ENCODE measurements around the gene KCNJ11.

The KCNJ11 gene

DNA sequence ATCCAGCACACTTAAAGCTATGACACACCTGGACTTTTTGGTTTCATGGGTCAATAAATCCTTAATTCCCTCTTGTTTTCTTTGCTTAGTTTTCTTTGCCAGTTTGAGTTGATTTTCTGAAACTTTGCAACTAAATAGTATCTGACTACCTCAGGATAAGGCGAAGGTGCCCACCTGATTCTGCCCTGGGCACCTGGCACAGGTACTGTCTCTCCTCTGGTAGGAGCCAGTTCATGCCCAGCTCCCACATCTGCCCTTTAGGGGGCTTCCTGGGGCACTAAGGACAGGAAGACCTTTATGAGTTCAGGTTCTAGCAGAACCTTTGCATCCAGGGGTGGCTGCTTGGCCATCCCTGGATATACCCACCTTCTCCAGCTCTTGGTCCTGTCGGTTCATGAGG is 19.6 kb upstream of the KCNJ11 start:
- DNase-seq: no peak

DNA sequence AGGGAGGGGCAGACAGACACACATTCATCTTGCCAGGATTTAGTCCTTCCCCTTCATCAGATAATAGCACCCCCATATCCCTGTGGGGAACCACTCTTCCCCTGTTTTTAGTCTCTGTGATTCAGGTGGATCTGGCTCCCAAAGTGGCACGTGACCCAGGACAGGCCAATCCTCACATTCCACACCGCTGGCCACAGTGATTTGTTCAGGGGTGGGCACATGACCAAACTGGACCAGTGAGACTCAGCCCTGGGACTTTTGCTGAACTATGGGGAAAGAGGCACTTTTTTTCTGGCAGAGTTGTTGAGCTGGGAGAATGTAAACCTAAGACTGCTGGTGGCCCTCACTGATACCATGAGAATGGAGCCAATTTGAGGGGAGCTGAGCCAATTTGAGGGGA is 19.1 kb upstream of the KCNJ11 start:
- no peak for DNase-seq

DNA sequence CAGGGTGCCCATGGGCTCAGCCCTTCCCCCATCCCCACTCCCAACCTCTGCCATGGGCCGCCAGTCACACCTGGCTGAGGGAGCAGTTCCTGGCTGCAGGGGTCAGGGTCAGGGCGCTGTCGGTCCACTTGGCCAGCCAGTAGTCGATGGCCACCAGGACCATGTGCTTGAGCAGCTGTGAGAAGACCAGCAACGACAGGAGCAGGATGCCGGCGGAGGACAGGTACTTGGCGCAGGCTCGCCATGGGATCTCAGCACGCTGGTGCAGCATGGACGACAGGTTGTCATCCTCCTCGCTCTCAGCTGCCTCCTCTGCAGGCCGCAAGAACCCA is 18.3 kb upstream of the KCNJ11 start:
- DNase-seq: no peak

DNA sequence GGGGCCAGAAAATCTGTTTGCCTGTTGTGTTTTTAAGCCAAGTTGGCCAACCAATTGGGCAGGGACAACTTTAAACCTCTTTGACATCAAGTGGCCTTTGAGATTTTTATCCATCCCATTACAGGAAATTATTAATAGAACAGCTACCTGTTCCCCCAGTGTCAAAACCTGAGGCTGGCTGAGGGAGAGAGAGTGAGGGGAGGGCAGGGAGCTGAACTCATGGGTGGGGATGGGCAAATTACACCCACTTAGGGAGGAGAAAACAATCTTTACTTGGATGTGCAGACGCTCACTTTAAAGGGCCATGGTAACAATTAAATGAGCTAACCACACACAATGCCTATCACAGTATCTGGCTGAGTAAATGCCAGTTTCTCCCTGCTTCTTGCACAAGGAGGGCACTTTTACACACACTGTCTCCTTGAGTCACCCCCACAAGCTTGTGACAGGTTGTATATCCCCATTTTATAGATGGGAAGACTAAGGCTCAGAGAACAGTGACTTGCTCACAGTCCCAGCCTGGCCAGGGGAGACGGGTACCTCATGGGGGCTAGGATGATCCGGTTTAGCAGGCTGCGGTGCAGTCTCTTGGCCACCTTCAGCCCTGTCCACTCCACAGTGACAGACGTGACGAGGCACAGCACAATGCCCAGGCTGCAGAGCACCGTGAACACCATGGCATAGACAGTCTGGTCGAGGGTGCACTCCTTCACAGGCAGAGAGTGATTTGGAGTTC is 17.8 kb upstream of the KCNJ11 start:
- DNase-seq: no peak

DNA sequence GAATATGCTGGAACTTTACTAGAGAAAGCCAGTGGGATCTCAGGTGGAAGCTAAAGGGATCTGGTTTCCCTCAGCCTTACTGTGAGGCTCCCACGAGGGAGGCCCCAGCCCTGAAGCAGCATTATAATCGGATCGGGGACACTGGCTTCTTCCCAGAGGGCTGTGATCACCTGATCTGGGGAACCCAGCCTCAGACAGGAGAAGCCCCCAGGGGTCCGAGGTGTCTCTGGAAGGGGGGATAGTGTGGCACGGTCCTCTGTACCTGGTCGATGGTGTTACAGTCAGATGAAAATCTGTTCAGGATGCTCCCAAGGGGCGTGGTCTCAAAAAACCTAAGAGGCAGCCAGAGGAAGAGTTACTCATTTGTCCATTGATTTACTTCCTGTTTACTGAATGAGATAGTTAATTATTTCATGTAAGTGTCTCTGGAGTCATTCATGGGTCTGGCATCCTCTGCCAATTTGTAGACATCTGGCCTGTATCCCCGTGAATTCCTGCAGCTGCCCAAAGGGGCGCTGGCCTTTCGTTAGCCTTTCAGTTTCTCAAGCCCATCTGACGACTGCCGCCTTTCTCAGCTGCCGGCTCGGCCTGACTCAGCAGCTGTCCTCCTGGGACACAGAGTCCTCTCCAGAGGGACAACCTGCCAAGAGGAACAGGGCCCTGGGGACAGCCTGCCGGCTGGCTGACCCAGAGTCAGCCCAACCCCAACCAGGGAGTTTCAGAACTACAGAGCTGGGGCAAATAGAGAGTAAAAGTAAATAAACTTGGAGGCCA is 17.0 kb upstream of the KCNJ11 start:
- DNase-seq: no peak

DNA sequence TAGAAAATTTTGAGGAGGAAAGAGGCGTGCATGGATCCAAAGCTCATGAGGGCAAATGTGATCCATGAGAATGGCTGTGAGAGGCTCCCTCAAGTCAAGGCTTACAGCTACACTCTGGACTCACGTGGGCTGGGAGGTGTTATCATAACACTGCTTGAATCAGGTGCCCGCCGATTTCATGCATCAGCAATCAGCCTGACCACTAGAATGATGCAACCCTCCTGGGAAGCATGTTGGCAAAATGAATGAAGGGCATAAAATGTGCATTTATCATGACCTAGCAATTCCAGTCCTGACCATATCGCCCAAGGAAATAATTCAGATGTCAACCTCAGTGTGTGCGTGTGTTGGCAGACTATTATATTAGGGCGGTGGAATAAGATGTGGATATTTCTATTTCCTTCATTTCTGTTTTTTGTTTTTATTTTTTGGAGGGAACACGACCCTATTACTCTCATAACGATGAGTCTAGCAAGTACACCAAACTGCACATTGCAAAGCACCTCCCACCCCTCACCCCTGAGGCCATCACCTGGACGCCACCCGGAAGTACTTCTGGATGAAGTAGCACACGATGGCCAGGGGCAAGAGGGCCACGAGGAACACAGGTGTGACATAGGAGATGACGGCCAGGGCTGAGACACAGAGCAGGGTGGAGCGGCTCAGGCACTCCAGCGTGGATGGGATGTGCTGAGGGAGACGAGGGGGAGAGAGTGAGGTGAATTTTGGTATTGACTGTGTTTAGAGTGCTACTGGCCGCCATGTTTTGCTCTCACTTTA is 15.7 kb upstream of the KCNJ11 start:
- DNase-seq: no peak

DNA sequence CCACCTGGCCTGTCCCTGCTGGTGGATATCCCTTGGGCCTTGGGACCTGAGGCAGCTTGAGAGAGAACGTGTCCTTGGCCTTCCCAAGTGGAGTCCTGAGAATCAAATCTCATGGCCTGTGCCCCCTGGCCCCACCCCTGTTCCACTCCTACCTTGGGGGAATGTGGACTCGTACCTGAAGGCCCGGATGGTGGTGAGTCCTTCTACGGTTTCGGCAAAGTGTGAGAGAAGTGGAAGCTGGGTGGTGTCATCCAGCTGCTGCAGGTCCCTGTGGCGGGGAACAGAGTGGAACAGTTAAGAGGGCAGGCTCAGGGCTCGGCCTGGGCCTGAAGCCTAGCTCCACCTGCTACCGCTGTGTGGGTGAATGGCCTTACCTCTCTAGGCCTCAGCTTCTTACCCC is 14.0 kb upstream of the KCNJ11 start:
- no peak for DNase-seq

DNA sequence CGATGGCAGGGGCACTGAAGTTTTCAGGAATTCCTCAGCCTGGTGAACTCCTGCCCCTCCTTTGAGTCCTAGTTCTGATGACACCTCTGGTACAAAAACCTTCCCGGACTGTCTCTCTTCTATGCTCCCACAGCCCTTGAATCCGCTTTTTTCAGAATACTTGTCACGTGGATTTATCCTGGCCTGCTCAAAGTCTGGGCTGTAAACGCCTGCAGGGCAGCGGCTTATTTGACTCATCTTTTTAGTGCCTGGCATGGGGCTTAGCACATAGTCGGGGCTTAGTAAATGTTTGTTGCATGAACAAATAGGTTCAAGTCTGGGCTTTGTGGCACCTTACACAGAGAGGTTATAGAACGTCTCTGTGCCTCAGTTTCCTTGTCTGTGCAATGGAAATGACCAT is 13.4 kb upstream of the KCNJ11 start:
- DNase-seq: no peak

DNA sequence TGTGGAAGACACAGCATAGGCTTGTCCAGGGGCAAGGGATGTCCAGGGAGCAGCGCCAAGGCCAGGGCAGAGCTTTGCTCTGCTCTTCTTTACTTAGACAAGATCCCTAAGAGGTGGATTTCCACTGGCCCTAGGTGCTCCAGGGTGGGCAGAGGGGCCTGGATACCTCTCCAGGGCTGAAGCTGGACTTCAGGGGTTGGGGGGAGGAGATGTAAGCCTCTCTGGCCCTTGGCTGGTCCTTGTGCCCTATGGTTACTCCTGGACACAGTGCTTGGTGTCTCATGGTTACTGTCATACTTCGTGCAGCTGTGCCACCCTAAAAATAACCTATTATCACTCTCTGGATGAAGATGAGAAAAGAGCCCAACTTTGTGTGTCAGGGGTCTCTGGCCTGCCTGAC is 12.9 kb upstream of the KCNJ11 start:
- no peak for DNase-seq

DNA sequence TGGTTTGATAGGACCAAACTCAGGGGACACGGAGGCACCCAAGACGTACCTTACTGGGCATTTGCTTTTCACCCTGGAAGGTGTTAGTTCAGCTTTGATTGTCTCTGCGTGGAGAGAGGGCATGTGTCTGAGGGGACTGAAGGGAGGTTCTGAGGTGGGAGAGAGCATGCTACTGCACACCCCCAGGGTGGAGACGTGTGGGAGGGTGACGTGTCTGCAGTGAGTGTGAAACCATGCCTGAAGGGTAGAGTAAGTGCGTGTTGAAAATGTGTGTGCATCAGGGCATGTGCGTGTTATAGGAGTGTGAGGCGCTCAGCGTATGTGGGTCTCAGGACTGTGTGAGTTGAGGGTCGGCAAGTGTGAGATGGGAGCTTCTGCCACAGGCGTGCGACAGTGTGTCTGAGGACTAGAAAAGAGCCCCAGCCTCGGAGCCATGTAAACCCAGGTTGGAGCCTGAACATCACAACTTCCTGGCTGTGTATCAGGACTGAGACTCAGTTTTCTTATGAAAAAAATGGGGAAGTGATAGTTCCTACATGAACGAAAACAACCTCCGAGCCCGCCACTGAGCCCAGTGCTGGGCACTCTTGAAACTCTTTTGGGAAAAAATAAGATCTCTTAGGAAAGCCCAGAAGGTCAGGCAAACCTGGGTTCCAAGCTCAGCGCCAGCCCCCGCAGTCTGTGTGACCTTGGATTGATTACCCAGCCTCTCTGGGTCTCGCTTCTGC is 11.8 kb upstream of the KCNJ11 start:
- no peak for DNase-seq

DNA sequence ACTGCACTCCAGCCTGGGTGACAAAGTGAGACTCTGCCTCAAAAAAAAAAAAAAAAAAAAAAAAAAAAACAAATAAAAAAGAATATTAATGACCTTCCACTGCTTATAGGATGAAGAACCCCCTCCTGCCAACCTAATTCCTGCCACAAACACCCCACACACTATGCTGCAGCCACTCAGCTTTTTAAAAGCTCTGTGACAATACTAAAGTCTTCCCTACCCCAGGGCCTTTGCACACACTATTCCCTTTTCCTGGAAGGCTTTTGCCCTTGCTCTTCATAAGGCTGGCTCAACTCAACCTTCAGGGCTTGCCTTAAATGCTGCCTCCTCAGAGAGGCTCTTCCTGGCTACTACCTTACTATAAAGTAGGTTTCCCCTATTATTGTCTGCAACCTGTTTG is 10.8 kb upstream of the KCNJ11 start:
- DNase-seq: no peak

DNA sequence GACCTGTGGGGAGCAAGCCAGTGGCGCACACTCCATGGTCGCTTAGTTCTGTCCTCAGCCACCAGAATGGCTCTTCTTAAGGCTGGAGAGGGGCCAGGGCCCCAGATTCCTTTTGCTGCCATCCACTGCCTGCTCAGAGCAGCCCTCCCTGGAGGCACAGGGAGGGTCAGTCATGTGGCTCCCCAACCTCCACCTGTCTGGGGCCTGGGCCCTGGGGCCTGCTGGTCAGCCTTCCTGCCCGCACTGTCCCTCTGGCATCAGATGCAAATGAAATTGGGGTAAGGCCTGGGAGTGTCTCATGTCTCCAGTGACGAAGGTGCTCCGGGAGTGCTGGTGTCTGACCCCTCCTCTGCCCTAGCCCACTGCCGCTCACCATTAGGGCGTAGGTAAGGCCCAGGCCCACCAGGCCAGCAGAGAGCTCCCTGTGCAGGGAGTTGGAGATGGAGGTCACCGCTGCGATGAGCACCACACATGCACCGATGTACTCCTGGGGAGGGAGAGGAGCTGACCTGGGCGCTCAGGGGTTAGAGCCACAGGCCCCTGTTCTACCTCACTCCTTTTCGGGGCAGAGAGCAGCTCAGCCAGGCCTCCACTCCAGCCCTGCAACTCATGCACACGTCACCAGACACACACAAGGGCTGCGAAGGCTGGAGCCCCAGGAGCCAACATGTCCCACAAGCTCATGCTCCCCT is 9.0 kb upstream of the KCNJ11 start:
- DNase-seq: no peak

DNA sequence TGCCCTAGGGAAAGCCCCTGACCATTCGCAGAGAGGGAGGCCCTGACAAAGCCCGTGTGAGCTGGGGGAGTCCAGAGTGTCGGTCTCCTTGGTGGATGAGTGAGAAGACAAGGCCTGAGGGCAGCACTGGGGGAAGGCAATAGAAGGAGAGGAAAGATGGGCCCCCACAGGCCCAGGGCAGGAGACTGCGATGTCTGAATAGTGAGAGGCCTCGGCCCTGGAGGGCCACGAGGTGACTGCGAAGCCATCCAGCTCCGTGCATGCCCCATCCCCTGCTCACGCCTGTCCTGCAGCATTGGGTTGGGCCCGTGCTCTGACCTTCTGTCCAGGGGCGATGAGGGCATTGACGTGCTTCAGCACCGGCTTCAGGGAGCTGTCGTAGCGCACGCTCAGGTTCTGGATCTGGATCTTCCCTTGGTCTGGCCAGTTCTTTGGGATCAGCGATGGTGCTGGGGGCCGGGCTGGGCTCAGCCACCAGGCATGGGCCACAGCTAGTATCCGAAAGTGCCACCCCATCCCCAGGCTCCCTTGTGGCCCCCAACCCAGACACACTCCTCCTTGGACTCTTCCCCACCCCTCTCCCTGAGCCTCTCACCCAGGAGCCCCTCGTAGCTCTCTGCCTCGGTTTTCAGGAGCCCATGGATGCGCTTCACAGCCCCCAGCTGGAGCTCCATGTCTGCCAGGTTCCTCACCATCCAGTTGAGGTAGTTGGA is 8.3 kb upstream of the KCNJ11 start:
- no peak for DNase-seq

DNA sequence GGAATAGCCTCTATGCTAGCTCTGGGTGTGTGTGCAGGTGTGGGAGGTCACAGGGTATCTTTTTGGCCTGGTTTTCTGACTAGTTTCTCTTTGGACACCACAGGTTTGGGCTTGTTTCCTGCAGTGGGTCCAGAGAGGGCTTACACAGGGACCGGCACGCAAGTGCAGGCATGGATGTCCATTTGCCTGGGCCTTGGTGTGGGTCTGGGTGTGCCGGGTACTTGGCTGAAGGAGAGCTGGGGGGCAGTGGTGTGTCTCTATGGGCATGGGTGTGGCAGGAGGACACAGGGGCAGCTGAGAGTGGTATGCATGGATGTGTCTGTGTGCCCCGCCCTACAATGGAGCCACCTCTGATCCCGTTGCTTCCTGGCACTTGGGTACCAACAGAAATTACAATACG is 7.5 kb upstream of the KCNJ11 start:
- DNase-seq: no peak

DNA sequence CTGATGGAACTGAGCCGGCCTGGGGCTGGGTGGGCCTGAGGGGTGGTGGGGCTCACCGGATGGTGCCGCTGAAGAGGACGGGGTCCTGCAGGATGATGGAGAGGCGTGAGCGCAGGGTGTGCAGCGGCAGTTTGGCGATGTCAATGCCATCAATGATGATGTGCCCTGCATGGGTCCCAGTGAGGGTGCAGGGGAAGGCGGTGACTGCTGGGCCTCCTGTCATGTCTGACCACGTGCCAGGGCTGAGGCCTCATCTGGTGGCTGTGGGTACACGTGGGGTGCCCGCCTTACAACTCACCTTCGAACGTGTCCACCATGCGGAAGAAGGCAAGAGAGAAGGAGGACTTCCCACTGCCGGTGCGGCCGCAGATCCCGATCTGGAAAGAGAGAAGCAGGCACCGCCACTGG is 7.1 kb upstream of the KCNJ11 start:
- DNase-seq: no peak

DNA sequence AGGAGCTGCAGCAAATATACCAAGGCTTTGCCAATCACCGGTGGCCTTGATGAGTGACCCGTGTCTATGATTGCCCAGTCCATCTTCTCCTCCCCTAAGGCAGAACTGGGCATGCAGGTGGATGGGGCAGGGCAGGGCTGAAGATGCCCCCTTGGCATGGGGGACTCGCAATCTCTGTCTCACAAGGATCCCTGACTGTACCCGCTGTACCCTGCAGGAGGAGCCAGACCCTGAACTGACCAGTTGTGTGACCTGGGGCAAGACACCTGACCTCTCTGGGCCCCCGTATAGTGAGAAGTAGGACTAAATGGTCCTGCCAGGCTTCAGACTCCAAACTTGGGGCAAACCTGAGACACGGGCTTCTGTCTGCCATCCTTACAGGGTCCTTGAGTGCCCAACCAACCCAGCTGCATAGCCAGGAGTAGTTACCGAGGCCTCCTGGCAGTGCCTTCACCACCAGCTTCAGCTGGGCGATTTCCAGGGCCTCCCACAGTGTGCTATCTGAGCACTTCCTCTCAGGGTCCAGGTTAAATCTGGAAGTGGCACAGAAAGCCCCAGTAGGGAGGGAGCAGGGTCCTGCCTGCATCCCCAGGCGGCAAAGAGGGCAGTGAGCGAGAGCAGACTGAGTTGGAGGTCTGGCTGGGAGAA is 6.4 kb upstream of the KCNJ11 start:
- DNase-seq: no peak

DNA sequence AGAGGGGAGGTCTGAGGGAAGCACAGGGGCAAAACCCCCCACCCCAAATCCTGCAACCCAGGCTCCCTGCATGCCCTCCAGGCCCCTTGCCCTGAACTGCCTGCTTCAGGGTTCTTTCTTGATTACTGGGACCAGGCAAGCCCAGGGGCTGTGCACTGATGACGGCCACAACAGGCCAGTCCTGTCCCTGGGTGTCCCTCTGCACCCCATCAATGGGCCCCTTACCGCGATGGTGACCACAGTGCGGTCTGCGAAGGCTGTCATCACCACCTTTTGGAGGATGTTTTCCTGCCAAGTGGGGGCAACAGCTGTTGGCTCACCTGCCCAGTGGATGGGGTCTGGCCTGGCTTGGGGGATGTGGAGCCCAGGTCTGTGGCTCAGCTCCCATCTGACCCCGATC is 5.0 kb upstream of the KCNJ11 start:
- no peak for DNase-seq

DNA sequence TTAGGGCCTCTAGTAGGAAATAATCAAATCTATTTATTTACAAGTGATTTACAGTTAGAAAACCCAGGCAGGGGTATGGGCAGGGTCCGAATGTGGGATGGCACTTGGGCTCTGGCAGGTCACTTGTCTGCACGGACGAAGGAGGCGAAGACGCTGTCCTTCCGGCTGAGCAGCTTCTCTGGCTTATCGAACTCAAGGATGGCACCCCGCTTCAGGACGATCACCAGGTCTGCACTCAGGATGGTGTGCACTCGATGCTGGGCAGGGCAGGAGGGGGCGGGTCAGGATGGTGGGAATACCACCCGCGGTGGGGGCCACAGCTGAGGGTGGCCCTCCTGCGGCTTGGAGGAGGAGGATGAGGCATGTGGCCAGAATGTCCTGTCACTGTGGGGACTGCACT is 4.4 kb upstream of the KCNJ11 start:
- no peak for DNase-seq

DNA sequence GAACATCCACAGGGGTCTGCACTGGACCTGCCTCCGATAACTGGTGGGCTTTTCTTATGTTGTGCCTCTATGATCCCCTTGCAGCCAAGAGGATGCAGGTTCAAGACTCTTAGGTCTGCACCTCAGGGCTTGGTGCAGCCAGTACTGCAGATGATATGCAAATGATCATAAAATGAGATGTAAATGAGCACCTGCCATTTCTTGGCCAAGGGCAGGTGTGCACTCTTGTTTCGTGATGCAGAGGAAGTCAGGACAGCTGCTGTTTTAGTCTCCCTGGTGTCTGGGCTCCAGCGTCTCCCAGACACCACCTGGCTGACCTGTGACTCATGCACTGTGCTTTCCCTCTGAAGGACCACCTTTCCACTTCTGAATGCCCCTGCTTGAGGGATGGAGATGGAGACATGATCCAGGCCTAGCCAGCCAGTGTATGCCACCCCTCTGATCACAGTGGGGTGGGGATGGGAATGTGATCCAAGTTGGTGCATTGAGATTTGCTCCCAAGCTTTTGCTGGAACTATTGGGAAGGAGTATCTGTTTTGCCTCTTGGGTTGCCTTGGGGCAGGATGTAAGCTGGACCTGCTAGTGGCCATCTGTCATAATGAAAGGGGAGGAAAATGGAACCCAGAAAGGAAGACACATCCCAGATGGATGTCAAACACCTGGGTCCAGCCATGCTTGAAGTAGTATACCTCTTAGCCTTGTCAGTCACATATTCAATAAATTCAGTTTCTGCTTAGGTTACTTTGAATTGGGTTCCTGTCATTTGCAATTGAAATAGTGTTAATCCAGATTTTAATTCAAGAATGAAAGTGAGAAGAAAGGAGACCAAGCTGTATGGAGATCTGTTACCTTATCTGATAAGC is 3.3 kb upstream of the KCNJ11 start:
- peak; percentile 84 for DNase-seq

DNA sequence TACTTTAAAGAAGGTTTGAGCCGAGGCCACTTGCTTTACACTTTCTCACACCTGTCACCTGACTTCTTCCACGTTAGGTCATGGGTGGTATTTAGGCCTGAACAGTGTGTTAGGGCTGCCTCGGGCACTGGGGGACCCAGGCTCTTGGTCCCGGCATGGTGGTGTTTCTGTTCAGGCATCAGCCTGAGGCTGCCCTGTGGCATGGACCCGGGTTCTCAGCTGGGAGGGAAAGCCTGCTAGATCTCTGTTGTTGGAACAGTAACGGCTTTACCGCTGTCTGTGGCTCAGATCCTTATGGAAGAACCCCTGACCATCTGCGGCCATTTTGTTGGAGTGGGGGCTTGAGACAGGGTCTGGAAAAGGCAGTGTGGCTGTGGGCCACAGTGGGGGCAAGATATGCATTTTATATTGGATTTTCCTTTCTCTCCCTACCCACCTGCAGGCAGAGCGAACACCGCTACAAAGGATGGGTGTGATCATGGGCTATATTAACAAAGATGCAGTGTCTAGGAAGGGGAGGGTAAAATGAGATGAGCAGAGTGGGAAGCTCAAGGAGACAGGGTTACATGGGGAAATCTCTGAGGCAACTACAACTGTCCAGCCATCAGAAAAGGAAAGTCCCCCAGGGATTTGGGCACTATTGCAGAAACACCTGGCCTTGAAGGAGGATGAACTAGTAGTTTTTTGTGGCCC is 1.6 kb upstream of the KCNJ11 start:
- no peak for DNase-seq

Data from NCI-H1105 (cell line).